GM19397 (cell line): ENCODE measurements around the gene CTNNBL1.

Experiments
- ATAC-seq: cut with Tn5 transposase; IDR thresholded peaks from one replicate; pipeline ENCODE4 v1.9.1; 2021; ENCODE audit warnings: mild to moderate bottlenecking, moderate library complexity; ENCODE audit not compliant: unreplicated experiment

The CTNNBL1 gene

DNA sequence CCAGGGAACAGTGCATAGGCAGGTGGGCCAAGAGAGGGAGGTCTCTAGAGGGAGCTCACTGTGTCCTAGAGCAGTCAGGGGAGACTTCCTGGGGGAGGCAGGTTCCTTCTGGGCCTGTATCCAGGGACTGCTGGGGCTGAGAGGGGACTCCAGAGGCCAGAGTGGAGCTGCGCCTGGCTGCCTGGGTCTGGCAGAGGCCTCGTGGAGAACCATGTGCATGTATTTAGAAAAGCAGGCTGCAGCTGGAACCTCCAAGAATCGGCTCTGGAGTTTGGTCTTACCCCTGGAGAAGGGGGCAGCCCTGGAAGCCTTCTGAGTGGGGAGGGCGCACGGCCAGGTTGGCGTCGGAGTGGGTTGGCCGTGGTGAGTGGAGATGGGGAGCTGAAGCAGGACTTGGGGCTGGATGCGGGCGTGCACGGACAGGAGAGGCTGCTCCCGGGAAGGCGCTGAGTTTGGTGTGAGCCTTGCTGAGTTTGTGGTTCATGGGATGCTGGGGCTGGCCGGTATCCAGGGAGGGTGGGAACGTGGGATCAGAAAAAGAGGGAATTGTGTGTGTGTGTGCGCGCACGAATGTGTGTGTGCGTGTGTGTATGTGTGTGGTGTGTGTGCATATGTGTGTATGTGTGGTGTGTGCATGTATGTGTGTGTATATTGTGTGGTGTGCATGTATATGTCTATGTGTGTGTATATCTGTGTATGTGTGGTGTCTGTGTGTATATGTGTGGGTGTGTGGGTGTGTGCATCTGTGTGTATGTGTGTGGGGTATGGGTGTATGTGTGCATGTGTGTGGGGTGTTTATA, 219.9 kb downstream of the CTNNBL1 start:
- ATAC-seq = no peak

DNA sequence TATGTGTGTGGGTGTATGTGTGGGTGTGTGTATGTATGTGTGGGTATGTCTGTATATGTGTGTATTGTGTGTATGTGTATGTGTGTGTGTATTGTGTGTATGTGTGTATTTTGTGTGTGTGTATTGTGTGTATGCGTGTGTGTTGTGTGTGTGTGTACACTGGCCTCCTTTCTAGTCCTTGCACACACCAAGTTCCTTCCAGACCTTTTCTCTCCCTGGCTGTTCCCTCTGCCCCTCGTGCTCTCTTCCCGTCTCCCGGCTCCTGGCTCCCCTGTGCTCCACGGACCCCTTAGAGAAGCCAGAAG, 220.5 kb downstream of the CTNNBL1 start:
- ATAC-seq = no peak

DNA sequence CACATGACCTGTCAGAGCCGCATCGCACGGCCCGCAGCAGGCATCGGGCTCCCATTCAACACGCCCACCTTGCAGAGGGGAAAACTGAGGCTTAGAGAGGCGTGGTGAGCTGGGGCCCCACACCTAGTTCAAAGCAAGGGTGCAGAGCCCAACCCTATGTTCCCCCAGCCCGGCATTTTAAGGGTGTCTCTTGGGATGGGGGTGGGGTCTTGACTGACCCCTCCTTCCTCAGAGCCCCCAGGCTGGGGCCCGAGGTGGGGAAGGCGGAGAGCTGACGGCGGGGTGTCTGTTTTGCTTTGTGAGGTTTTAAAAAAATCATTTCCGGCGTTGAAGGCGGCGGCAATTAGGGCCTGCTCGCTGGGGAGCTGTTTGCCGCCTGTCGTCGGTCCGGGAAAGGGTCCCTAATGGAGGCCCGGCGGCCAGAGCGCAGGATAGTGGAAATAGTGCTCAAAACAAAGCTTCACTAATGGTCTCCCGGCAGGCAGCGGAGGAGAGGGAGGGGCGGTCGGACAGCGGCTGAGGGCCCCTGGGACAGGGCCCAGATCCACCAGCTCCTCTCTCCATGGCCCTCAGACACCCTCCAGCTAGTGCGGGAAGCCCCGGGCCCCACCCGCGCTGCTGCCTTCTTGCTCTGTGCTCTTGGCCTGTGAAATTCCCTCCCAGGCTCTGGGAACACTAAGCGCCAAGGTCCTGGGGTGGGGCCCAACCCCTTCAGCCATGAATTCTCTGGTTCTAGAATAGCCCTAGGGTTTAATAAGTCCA, 221.0 kb downstream of the CTNNBL1 start:
- no peak for ATAC-seq

DNA sequence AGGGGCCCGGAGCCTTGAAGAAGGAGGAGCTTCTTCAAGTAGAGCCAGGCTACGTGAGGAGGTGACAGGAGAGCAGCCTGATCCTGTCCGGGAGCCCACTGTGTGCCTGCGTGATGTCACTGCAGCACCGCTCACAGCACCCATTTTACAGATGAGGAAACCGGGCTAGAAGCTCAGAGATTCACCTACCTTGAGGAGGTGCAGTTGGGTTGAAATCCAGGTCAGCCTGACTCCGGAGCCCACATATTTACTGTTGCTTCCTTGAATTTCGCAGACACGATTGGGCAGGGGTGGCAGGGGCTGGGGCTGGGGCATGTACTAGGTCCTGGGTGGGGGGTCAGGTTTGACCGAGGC, 221.6 kb downstream of the CTNNBL1 start:
- ATAC-seq = no peak

DNA sequence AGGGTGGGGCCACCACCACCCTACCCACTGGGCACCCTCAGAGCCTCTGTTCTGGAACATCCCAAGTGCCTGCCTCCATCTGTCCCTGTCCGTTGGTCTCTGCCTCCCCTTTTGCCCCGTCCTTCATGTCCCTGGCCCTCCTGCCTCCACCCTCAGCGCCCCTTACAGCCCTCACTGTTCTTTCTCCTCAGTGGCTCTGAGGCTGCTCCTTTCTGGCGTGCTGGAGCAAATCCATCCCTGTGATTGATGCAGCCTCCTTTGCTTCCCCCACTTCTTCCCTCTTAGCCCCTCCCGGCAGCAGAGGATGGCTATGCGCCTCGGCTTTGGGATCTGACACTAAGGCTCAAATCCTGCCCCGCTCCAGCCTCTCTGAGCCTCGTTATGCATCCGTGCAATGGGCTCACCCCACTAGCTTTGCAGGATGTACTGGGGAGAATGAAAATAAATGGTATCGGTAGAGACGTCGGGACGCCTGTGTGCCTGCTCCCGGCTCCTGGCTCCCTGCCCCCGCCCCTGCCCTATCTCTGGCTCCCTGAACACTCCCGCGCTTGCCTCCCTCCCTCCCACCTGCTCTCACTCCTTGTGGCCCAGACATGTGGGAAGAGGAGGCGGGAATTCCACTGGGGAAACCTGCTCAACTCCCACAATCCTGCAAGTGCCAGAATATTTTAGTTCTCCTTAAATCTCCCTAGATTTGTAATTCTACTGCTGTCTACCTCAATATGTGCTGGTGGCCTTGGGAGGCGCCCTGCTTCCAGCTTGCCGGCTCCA, 222.2 kb downstream of the CTNNBL1 start:
- ATAC-seq = no peak

GRCh38 chr20:37917461-37917860, 223.6 kb downstream of the CTNNBL1 start:
- ATAC-seq = no peak

DNA sequence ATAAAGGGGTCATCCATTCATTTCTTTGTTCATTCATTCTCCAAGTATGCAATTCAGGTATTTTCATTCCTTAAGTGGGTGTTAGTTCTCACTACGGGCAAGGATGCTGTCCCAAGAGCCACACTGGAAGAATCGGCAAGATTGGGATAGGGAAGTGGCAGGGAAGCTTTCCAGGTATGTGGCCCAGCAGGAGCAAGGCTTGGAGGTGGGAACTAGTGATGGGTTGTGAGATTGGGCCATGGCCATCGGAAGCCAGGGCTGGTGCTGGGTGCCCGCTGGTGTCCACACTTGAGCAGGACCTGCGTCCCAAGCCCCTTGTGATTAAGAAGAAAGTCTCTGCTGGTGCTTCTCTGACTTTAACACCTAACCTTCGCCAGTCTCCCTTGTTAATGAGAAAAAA, 224.2 kb downstream of the CTNNBL1 start:
- no peak for ATAC-seq

DNA sequence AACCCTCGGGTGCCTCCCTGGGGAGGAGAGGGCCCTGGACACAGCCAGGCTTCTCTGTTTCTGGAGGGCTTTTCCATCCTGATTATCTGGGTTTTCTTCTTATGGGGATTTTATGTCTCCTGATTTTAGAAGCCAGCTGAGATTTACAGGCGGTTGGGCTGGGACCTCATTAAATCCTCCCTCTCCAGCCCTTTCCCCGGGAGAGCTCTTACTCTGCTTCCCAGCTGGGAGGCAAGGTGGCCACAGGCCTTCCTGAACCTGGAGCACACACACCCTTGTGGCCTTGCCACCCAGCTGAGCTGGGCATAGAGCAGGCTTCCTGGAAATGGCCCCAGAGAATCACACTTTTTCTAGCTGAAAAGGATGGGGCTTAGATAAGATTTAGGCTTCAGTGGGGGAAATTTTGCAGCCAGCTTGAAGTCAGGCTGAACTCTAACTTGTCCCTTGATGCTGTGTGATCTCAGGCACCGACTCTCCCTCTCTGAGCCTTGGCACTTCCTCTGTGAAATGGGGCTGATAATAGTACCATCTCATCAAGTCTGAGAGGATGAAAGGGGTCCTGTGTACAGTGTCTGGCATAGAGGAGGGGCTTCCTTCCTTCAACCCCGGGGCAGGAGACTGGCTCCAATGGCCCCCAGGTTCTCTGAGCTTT, 225.7 kb downstream of the CTNNBL1 start:
- ATAC-seq = no peak

GRCh38 chr20:37920270-37920669, 226.4 kb downstream of the CTNNBL1 start:
- ATAC-seq = no peak

DNA sequence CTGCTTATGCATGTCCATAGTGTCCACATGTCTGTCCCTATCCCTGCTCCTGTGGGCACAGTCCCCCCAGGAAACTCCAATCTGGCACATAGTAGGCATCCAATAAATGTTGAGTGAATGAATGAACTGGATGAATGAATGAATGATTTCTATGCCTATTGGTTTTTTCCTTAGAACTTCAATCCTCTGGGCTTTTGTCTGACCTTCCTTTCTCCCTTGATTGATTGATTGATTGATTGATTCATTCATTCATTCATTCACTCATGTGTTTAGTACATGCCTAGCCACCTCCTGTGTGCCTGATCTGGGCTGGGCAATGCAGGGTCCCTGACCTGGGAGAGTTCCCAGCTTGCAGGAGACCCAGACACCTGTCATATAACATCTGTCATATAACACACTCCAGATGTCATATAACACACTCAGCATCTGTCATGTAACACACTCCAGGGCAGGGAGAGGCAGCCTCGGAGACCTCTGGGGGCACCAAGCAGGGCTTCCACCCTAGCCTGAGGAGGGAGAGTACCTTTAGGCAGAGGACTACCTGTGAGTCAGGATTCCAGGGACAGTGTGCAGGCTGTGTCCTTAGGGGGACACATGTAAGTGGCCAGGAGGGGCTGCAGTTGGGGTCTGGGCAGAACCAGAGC, 227.0 kb downstream of the CTNNBL1 start:
- no peak for ATAC-seq

- ATAC-seq = no peak
Measured at GRCh38 chr20:37921341-37921929, 227.6 kb downstream of the CTNNBL1 start.
